Stimulated activated memory B cell treated with anti-CD40 and anti-IgM and Interleukin-4, amounts not matched to agents 10 μg/mL and 1 μg/mL and 100 μg/mL, for 72 hours (primary cell): ENCODE measurements around the gene RBPJ.

ENCODE experiments used
- ATAC-seq: fragments of 150-1000 bp; cut with Tn5 transposase; 2 replicates; pipeline ENCODE4 v1.10.0; 2021
- H3K27ac Mint-ChIP-seq: one replicate; pipeline ENCODE4 v1.8.0; 2022; ENCODE audit warnings: mild to moderate bottlenecking, mixed read lengths
- H3K27me3 Mint-ChIP-seq: one replicate; pipeline ENCODE4 v1.8.0; 2022; ENCODE audit warnings: mixed read lengths
- H3K36me3 Mint-ChIP-seq: one replicate; pipeline ENCODE4 v1.8.0; 2022; ENCODE audit warnings: mixed read lengths
- H3K4me1 Mint-ChIP-seq: one replicate; pipeline ENCODE4 v1.8.0; 2022; ENCODE audit warnings: mixed read lengths
- H3K4me3 Mint-ChIP-seq: one replicate; pipeline ENCODE4 v1.8.0; 2022; ENCODE audit warnings: mild to moderate bottlenecking, moderate library complexity, mixed read lengths
- H3K9me3 Mint-ChIP-seq: one replicate; pipeline ENCODE4 v1.8.0; 2022; ENCODE audit warnings: mixed read lengths

The RBPJ gene

GRCh38 chr4:26429910-26430309 lies 109.1 kb downstream of the RBPJ start:
- Mint-ChIP-seq H3K27me3 (no peaks in the 10 kb centered on the region), H3K4me1 (no peaks in the 10 kb centered on the region), H3K36me3 (peaks cover 66% of the 10 kb centered on the region), H3K9me3 (no peaks in the 10 kb centered on the region), H3K4me3 (no peak overlapping the region), H3K27ac (no peak overlapping the region)
- ATAC-seq = no peak

DNA sequence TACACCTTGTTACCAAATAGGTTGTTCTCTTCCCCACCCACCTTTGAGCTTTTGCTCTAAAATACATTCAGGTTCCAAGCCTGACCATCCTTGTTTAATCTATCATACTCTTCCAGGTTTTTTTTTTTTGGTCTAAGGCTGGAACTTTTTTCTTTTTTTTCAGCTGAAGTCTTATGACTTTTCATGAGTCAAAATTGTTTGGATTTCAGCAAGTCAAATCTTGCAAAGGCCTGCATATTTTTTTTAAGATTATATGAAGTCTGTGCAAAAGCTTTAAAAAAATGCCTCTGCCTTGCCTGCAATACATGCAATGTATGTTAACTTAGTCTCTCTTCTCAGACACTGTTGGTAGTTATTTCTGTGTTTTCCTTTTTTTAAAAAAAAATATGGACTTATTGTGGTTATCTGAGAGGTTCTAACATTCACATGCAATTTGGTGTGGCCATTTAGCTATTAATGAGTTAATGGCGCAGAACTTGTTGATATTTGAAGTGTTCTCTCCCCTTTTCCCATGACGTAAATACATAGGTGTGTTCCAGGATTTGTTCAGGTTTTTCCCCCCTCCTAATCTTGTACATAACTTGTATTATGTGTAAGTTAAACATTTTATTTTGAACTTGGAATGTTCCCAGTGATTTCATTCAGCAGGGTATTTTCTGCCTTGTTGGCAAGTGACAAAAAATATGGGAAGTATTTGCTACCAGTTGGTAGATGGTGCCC lies 110.8 kb downstream of the RBPJ start:
- Mint-ChIP-seq H3K4me3 (no peak overlapping the region), H3K9me3 (no peaks in the 10 kb centered on the region), H3K36me3 (peaks cover 63% of the 10 kb centered on the region), H3K27me3 (no peaks in the 10 kb centered on the region), H3K27ac (no peak overlapping the region), H3K4me1 (no peaks in the 10 kb centered on the region)
- no peak for ATAC-seq

- Mint-ChIP-seq H3K27ac (no peak overlapping the region), H3K36me3 (peaks cover 60% of the 10 kb centered on the region), H3K27me3 (no peaks in the 10 kb centered on the region), H3K9me3 (no peaks in the 10 kb centered on the region), H3K4me1 (no peaks in the 10 kb centered on the region), H3K4me3 (no peak overlapping the region)
- ATAC-seq = no peak
Observed at GRCh38 chr4:26432419-26432818, 111.6 kb downstream of the RBPJ start.

DNA sequence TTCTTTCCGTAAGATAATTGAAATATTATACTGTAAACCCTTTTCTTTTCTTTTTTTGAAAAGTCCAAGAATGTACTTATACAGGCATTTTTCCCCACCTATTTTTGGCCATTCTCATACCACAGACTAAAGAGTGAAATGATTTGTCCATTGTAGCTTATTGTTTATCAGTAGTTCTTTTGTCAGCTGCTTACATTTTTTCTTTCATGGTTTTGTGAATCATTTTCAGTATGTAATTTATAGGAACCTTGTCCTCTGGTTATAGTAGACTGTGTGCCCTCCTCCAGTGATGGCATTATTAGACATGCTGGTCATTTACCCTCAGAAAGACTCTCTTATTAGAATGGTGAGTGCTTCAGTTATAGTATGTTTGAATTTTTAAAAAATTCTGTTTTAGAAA lies 112.7 kb downstream of the RBPJ start:
- no peaks in the 10 kb centered on the region for H3K27me3 Mint-ChIP-seq
- no peak for ATAC-seq
- no peaks in the 10 kb centered on the region for H3K4me1 Mint-ChIP-seq
- peaks cover 58% of the 10 kb centered on the region for H3K36me3 Mint-ChIP-seq
- H3K9me3 Mint-ChIP-seq = no peaks in the 10 kb centered on the region
- H3K27ac Mint-ChIP-seq = no peak overlapping the region
- no peak overlapping the region for H3K4me3 Mint-ChIP-seq

DNA sequence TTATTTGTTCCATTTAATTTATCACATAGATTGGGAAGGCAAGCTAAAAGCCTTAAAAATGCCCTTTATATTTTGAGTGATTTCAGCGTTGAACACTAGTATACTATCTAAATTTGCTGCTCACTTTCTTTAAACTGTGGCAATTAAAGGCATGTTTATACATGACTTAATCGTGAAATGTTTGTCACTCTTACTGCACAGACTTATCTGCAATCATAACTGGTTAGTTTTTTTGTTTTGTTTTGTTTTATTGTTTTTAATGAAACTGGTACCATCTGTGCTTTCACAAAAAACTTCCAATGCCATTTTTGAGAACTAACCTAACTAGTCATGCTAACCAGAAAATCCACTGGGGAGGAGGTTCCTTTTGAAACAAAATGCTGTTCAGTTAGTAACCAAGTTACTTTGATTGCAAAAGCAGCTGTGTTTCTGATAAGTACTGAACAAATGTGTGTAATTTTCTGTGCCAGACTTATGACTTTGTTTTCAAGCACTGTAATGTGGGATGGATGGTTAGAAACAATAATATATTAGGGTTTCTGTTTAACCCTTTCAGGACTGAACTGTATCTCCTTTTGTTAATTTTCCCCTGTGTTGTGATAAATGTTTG lies 113.3 kb downstream of the RBPJ start:
- Mint-ChIP-seq H3K27me3 (no peaks in the 10 kb centered on the region), H3K4me3 (no peak overlapping the region), H3K9me3 (no peaks in the 10 kb centered on the region), H3K4me1 (no peaks in the 10 kb centered on the region), H3K36me3 (peaks cover 58% of the 10 kb centered on the region), H3K27ac (no peak overlapping the region)
- no peak for ATAC-seq

- ATAC-seq = no peak
- no peak overlapping the region for H3K4me3 Mint-ChIP-seq
Observed at GRCh38 chr4:26441102-26441501, 120.3 kb downstream of the RBPJ start.

DNA sequence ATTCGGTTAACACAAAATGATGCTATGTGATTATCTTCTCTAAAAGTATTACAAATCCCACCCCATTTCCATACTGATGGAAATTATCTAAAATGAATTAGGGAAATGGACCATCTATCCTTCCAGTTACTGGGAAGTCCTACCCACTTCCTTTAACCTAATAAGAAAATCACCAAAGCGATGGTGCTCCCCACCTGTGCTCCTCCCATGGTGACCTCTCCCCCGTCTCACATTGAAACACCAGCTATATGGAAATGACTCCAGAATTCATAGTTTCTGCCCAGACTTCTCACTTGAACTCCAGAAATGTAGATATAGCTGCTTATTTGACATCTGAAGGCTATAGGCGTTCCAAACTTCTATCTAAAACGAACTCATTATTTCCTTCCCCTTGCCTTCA lies 121.0 kb downstream of the RBPJ start:
- ATAC-seq = no peak
- peaks cover 14% of the 10 kb centered on the region for H3K36me3 Mint-ChIP-seq
- H3K9me3 Mint-ChIP-seq = no peaks in the 10 kb centered on the region

More at GRCh38 chr4:26441102-26441501, 120.3 kb downstream of the RBPJ start:
- H3K27me3 Mint-ChIP-seq = no peaks in the 10 kb centered on the region
- no peaks in the 10 kb centered on the region for H3K9me3 Mint-ChIP-seq
- peaks cover 18% of the 10 kb centered on the region for H3K36me3 Mint-ChIP-seq
- no peaks in the 10 kb centered on the region for H3K4me1 Mint-ChIP-seq
- no peak overlapping the region for H3K27ac Mint-ChIP-seq

GRCh38 chr4:26447378-26447777 lies 126.6 kb downstream of the RBPJ start:
- Mint-ChIP-seq H3K27me3 (no peaks in the 10 kb centered on the region), H3K4me1 (no peaks in the 10 kb centered on the region), H3K36me3 (peaks cover 6% of the 10 kb centered on the region), H3K27ac (no peak overlapping the region), H3K4me3 (no peak overlapping the region), H3K9me3 (no peaks in the 10 kb centered on the region)
- no peak for ATAC-seq

More for the DNA sequence above, 121.0 kb downstream of the RBPJ start:
- Mint-ChIP-seq H3K27me3 (no peaks in the 10 kb centered on the region), H3K4me1 (no peaks in the 10 kb centered on the region), H3K4me3 (no peak overlapping the region), H3K27ac (no peak overlapping the region)

- H3K9me3 Mint-ChIP-seq = peaks cover 2% of the 10 kb centered on the region
- peaks cover 6% of the 10 kb centered on the region for H3K27me3 Mint-ChIP-seq
- no peaks in the 10 kb centered on the region for H3K36me3 Mint-ChIP-seq
- H3K4me3 Mint-ChIP-seq = no peak overlapping the region
- ATAC-seq = no peak
- no peak overlapping the region for H3K27ac Mint-ChIP-seq
- no peaks in the 10 kb centered on the region for H3K4me1 Mint-ChIP-seq
Observed at GRCh38 chr4:26450418-26450817, 129.6 kb downstream of the RBPJ start.

DNA sequence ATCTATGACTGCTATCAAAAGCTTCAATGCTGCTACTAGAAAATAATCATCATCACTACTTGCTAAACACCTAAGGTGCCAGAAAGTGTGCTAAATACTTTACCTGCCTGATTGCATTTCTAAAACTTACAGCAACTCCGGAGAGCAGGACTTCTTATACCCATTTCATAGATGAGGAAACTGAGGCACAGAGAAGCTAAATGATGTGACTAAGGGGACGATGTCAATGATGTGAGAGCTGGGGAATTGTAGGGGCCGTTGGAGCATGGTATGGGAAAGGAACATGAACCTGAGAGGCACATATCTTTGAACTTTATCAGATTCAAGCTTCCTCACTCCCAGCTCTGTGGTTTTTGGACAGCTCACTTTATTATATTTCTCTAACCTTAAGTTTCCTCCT lies 130.8 kb downstream of the RBPJ start:
- no peak for ATAC-seq
- H3K27me3 Mint-ChIP-seq = peaks cover 9% of the 10 kb centered on the region
- H3K36me3 Mint-ChIP-seq = no peaks in the 10 kb centered on the region
- no peaks in the 10 kb centered on the region for H3K4me1 Mint-ChIP-seq
- peaks cover 2% of the 10 kb centered on the region for H3K9me3 Mint-ChIP-seq
- H3K27ac Mint-ChIP-seq = no peak overlapping the region
- no peak overlapping the region for H3K4me3 Mint-ChIP-seq

DNA sequence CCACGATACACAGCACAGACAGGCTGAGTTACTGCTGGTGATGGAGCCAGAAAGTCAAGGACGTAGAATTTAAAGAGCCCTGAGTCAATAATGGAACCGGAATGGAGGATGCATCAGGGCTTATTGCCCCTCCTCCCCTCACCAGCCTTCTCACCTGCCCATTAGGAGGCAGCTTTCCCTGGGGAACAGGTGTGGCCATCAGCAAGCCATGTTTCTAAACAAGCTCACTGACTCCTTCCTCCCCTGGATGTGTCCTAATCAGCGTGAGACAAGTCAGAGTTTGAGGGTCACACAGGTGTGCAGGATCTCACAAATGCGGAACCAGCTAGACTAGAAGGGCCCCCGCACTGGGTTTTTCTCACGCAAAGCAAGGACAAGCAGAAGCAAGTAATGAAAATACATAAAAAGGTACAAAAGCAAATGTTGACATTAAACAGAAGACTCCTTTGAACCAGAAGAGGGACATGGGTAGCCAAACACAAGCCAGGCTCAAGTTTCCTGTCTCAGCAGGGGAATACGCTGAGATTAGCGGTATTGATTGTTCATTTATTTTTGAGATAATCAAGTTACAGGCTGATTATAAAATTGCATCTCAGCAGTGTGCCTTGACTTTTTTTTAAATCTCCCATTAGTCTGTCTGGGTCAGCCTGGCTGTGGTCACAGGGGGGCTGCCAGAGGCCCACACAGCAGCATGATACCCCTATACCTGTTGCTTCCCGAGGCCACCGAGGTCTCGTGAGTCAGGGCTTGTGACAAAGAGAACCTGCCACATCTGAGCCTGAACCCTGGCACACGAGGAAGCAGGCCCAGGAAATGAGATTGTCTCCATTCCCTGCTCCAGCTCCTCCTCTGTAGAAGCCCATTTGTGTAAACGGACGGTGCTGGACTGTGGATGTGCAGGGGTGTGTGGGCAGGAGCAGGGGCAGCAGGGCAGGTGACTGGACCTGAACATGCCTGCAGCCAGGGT lies 132.0 kb downstream of the RBPJ start:
- H3K27ac Mint-ChIP-seq = no peak overlapping the region
- H3K27me3 Mint-ChIP-seq = peaks cover 17% of the 10 kb centered on the region
- H3K9me3 Mint-ChIP-seq = peaks cover 2% of the 10 kb centered on the region
- no peak overlapping the region for H3K4me3 Mint-ChIP-seq
- ATAC-seq = no peak
- H3K4me1 Mint-ChIP-seq = no peaks in the 10 kb centered on the region
- no peaks in the 10 kb centered on the region for H3K36me3 Mint-ChIP-seq

- Mint-ChIP-seq H3K9me3 (peaks cover 2% of the 10 kb centered on the region), H3K27ac (no peak overlapping the region), H3K4me1 (no peaks in the 10 kb centered on the region), H3K36me3 (no peaks in the 10 kb centered on the region), H3K27me3 (peaks cover 18% of the 10 kb centered on the region), H3K4me3 (no peak overlapping the region)
- no peak for ATAC-seq
Observed at GRCh38 chr4:26454961-26455360, 134.1 kb downstream of the RBPJ start.

- peaks cover 2% of the 10 kb centered on the region for H3K9me3 Mint-ChIP-seq
- H3K36me3 Mint-ChIP-seq = no peaks in the 10 kb centered on the region
- H3K4me1 Mint-ChIP-seq = no peaks in the 10 kb centered on the region
- no peak for ATAC-seq
- no peak overlapping the region for H3K27ac Mint-ChIP-seq
- no peak overlapping the region for H3K4me3 Mint-ChIP-seq
- H3K27me3 Mint-ChIP-seq = peaks cover 18% of the 10 kb centered on the region
Observed at GRCh38 chr4:26455571-26455970, 134.8 kb downstream of the RBPJ start.

DNA sequence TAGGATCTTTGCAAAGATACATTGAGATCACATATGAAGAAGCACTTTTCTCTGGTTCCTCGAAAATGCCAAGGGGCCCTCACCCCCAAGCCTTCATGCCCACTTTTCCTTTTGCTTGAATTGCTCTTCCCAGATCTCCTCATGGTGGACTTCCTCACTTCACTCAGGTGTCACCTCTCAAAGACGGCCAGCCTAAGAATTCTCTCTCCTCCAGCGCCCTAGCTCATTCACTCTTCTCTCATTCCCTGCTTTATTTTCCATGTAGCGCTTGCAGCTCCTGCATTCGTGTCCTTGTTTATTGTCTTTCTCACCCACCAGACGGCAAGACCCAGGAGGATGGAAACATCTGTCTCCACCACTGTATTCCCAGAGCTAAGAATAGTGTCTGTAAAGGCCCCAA lies 136.6 kb downstream of the RBPJ start:
- no peak for ATAC-seq
- Mint-ChIP-seq H3K9me3 (peaks cover 2% of the 10 kb centered on the region), H3K4me1 (peaks cover 6% of the 10 kb centered on the region), H3K4me3 (no peak overlapping the region), H3K36me3 (no peaks in the 10 kb centered on the region), H3K27ac (no peak overlapping the region), H3K27me3 (peaks cover 18% of the 10 kb centered on the region)

DNA sequence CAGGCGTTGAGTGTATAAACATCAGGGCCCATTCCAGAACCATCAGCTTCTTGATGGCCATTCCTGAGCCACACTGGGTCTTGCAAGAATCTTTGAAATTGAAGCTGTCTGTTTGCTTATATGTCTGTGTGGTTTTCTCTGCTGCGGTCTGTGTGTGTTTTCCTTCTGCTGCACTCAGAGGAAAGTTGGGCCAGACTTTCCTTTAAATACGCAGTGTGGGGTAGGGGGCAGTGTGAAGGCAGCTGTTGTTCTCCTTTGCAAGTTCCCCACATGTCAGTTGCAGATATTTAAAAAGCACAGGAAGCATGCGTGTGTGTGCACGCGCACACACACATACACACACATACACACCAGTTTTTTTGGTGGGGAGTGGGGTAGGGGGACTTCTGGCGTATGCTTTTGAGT lies 137.3 kb downstream of the RBPJ start:
- Mint-ChIP-seq H3K27ac (no peak overlapping the region), H3K36me3 (no peaks in the 10 kb centered on the region), H3K4me3 (no peak overlapping the region), H3K4me1 (peaks cover 6% of the 10 kb centered on the region), H3K27me3 (peaks cover 18% of the 10 kb centered on the region), H3K9me3 (peaks cover 2% of the 10 kb centered on the region)
- ATAC-seq = no peak
